ENCODE results near the gene TGFBR3.

The TGFBR3 gene

GRCh38 chr1:91806181-91806768 is 79.7 kb downstream of the TGFBR3 start:
- Histone ChIP-seq H3K27me3 (no peaks in the 10 kb centered on the region), H3K4me1 (ENCODE audit: control insufficient read depth in 1 of 2, insufficient read depth in 1 of 2, low read depth in 1 of 2, low read length in 1 of 2) (peaks cover 18 to 21% of the 10 kb centered on the region in 2 experiments), H3K36me3 (no peaks in the 10 kb centered on the region), H3K4me3 (ENCODE audit: low read depth in 1 of 2, low read length in 1 of 2) (no peak overlapping the region), H3K9me3 (no peaks in the 10 kb centered on the region), H3K27ac (no peak overlapping the region)
- TF ChIP-seq CTCF (IDR thresholded peaks at IDR 0.05) = no peak

GRCh38 chr1:91805311-91805801 is 80.6 kb downstream of the TGFBR3 start:
- Histone ChIP-seq H3K4me1 (ENCODE audit: control insufficient read depth in 1 of 2, insufficient read depth in 1 of 2, low read depth in 1 of 2, low read length in 1 of 2) (peaks cover 18 to 21% of the 10 kb centered on the region in 2 experiments), H3K4me3 (ENCODE audit: low read depth in 1 of 2, low read length in 1 of 2) (no peak overlapping the region), H3K36me3 (no peaks in the 10 kb centered on the region), H3K27me3 (no peaks in the 10 kb centered on the region), H3K9me3 (no peaks in the 10 kb centered on the region), H3K27ac (no peak overlapping the region)
- TF ChIP-seq CTCF (IDR thresholded peaks at IDR 0.05) = no peak

GRCh38 chr1:91804546-91805023 is 81.4 kb downstream of the TGFBR3 start:
- Histone ChIP-seq H3K27me3 (no peaks in the 10 kb centered on the region), H3K9me3 (no peaks in the 10 kb centered on the region), H3K4me3 (ENCODE audit: low read depth in 1 of 2, low read length in 1 of 2) (peak overlapping the region in 1 of 2 experiments; percentile 21), H3K4me1 (ENCODE audit: control insufficient read depth in 1 of 2, insufficient read depth in 1 of 2, low read depth in 1 of 2, low read length in 1 of 2) (peaks cover 18 to 21% of the 10 kb centered on the region in 2 experiments), H3K27ac (no peak overlapping the region), H3K36me3 (no peaks in the 10 kb centered on the region)
- no peak for TF ChIP-seq CTCF (IDR thresholded peaks at IDR 0.05)

- Histone ChIP-seq H3K4me3 (ENCODE audit: low read depth in 1 of 2, low read length in 1 of 2) (peak overlapping the region in 1 of 2 experiments; percentile 21), H3K27ac (peak overlapping the region; percentile 36)
- no peak for TF ChIP-seq CTCF (IDR thresholded peaks at IDR 0.05)
These were observed 82.0 kb downstream of the TGFBR3 start for GRCh38 chr1:91803847-91804545.

GRCh38 chr1:91803123-91803522 is 82.8 kb downstream of the TGFBR3 start:
- Histone ChIP-seq H3K36me3 (no peaks in the 10 kb centered on the region), H3K9me3 (no peaks in the 10 kb centered on the region), H3K27ac (no peak overlapping the region), H3K4me3 (ENCODE audit: low read depth in 1 of 2, low read length in 1 of 2) (no peak overlapping the region), H3K27me3 (no peaks in the 10 kb centered on the region), H3K4me1 (ENCODE audit: control insufficient read depth in 1 of 2, insufficient read depth in 1 of 2, low read depth in 1 of 2, low read length in 1 of 2) (peaks cover 22 to 27% of the 10 kb centered on the region in 2 experiments)
- TF ChIP-seq CTCF (IDR thresholded peaks at IDR 0.05) = no peak

More at GRCh38 chr1:91803847-91804545, 82.0 kb downstream of the TGFBR3 start:
- H3K9me3 ChIP-seq = no peaks in the 10 kb centered on the region
- H3K4me1 ChIP-seq (ENCODE audit: control insufficient read depth in 1 of 2, insufficient read depth in 1 of 2, low read depth in 1 of 2, low read length in 1 of 2) = peaks cover 18 to 21% of the 10 kb centered on the region in 2 experiments
- H3K27me3 ChIP-seq = no peaks in the 10 kb centered on the region
- no peaks in the 10 kb centered on the region for H3K36me3 ChIP-seq
